ENCODE results near the gene IFI16. TPM values are rescaled to one million over a fixed set of nuclear protein-coding genes. Genes with fewer than 3 reads are reported as not detected.
"Not testable (repeated sequence)": the region's sequence is repeated elsewhere in the genome, so short reads cannot be mapped to it uniquely, and the experiment has no call there.

Gene IFI16
- total RNA-seq, 2 experiments from 2014 or later: 300 to 342 TPM

DNA sequence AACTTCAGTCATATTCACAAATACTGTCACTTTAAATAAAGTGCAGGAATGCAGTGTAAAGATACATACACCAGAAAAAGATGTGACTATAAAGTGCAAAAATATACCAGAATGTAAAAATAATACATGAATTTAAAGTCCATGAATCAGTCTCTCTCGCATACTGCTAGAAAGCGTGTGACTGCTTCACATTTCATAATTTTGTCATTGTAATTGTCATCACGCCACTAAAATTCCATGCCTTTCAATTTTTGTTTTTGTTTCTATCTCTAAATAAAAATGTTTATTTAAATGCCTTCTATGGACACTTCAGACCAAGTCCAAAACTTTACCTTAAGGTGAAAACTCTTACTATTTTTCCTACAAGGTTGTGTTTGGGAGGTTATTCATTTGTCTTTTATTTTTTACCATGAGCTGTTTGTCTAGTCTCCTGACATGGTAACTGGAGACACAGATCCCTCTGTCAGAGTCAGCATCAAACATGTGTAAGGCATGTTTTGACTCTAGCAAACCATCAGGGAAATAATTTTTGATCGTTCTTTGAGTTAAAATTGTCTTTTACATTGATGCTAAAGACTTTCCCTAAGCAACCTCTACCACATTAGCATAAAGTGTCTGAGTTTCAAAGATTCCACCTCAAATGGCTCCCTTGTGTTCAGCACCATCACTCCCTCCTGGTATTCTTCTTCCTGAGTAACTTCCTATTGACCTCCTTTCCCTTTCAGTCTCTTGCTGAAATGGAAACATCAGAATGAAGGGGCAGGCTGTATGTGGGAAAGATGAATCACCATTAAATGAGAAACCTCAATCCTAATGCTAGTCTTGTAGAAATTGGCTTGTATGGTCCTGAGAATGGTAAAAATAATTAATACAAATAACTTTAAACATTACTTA lies 80.8 kb downstream of the IFI16 start:
- DNase-seq: no peak
- Mint-ChIP-seq H3K27me3 (no peaks in the 10 kb centered on the region), H3K36me3 (ENCODE audit: low read depth) (no peaks in the 10 kb centered on the region), H3K9me3 (no peaks in the 10 kb centered on the region), H3K27ac (no peak overlapping the region), H3K4me1 (peaks cover 44% of the 10 kb centered on the region), H3K4me3 (no peak overlapping the region)
- POLR2A ChIA-PET: no interaction called here
- CTCF ChIA-PET: interaction anchor here (0.8 to 5.1 kb wide), 3 partner anchors 14 to 21 kb away, joined by 3 to 26 read pairs (median 8); partner anchors contain the start of gene AIM2

DNA sequence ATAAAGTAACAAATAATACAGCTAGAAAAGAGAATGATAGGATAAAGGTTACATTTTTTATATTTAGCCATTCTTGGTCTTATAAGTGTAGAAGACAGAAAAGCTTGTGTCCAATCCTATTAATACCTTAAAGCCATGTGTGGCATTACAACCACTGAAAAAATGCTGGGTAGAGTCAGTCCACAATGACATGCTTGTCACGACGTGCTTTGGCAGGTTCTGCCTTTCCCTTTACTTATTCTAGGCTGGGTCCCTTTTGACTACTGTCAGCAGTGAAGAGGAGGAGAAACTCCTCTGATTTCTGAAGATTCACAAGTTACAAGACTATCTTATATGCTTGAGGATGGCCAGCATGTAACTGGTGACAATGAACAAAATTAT lies 81.5 kb downstream of the IFI16 start:
- H3K27ac Mint-ChIP-seq: peak overlapping the region; percentile 0
- POLR2A ChIA-PET: no interaction called here

DNA sequence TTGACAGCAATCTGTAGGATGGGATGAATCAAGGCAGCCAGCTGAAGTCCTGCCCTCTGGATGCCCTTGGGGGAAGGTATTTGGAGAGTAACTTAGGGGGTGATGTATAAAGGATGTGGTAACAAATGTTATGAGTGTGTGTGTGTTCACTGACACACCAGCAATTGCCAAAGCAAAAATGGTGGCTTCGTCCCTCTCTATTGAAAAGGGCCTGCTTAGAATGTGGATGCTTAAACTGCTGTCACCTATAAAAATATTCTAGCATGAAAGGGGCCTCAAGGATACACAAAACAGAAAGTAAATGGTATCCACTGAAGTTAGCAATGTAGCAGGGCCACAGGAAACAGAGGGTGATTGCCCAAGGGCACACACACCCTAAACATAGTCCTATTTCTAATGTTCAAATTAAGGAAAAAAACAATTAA lies 81.9 kb downstream of the IFI16 start:
- H3K4me3 Mint-ChIP-seq: no peak overlapping the region

More for the DNA sequence above, 81.5 kb downstream of the IFI16 start:
- CTCF ChIA-PET: interaction anchor here (0.6 to 5.1 kb wide), 3 partner anchors 14 to 221 kb away, joined by 3 to 26 read pairs (median 3); partner anchors contain the start of gene AIM2
- Mint-ChIP-seq H3K4me1 (peaks cover 44% of the 10 kb centered on the region), H3K4me3 (no peak overlapping the region), H3K9me3 (no peaks in the 10 kb centered on the region), H3K27me3 (peaks cover 6% of the 10 kb centered on the region), H3K36me3 (ENCODE audit: low read depth) (no peaks in the 10 kb centered on the region)
- DNase-seq: no peak

DNA sequence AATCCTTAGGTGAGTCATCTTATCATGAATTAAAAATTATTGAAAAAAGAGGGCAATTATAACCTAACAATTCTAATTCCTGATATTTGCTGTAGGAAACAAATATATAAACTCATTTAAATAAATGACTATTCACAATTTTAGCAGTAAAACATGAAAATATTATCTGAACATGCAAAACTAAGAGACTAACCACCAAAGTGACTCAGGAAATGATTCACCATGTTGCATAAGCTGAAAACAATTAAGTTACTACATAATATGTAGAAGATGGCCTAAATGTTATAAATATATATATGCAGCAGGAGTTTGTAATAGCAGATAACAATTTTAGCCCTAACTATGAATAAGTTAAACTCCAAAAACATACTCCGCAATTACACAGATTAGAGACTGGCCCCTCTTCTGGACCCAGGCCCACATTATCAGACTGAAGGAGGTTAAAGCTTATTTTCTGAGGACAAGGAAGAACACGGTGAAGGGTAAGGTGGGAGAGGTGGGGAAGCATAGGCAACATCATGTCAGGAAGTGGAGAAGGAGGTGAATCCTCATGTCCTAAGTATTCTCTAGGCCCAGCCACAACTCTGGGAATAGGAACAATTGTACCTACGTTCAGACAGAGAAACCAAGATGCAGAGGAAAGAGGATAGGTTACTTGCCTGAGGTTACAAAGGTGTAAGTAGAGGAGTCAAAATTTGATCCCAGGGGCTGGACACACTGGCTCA lies 82.5 kb downstream of the IFI16 start:
- no peaks in the 10 kb centered on the region for H3K9me3 Mint-ChIP-seq
- ChIA-PET CTCF (interaction anchor here (0.6 to 5.1 kb wide), 2 partner anchors 15 to 220 kb away, joined by 3 to 26 read pairs; partner anchors contain the start of gene AIM2), POLR2A (interaction anchor here (0.9 kb wide), 1 partner anchor 15 kb away, joined by 4 read pairs; the partner anchor contains the start of gene AIM2)
- no peak for DNase-seq
- H3K4me1 Mint-ChIP-seq: peaks cover 42% of the 10 kb centered on the region
- H3K27ac Mint-ChIP-seq: peak overlapping the region; percentile 56
- H3K27me3 Mint-ChIP-seq: peaks cover 12% of the 10 kb centered on the region
- H3K4me3 Mint-ChIP-seq: no peak overlapping the region
- H3K36me3 Mint-ChIP-seq (ENCODE audit: low read depth): no peaks in the 10 kb centered on the region

More for the DNA sequence above, 81.9 kb downstream of the IFI16 start:
- Mint-ChIP-seq H3K9me3 (no peaks in the 10 kb centered on the region), H3K27ac (peak overlapping the region; percentile 0), H3K36me3 (ENCODE audit: low read depth) (no peaks in the 10 kb centered on the region), H3K4me1 (peaks cover 44% of the 10 kb centered on the region), H3K27me3 (peaks cover 9% of the 10 kb centered on the region)
- ChIA-PET CTCF (interaction anchor here (0.6 to 5.1 kb wide), 2 partner anchors 15 to 221 kb away, joined by 3 to 26 read pairs; partner anchors contain the start of gene AIM2), POLR2A (interaction anchor here (0.9 kb wide), 1 partner anchor 15 kb away, joined by 4 read pairs; the partner anchor contains the start of gene AIM2)
- DNase-seq: peak; percentile 14

DNA sequence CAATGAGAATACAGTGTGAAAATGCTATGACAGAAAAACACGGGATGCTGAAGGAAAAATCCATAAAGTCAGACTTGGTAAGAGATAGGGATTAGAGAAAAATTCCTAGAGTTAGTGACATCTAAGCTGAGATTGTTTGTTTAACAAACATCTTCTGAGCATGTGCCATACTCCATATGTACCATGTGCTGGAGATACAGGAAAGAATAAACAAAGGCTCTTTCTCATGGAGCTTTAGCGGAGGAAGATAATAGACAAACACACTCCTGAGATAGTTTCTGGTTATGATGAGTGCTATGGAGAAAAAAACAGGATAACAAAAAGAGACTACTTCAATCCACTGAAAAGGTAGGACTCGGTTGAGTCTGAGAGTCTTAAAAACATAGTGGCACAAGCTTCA lies 88.9 kb downstream of the IFI16 start:
- peaks cover 44% of the 10 kb centered on the region for H3K27me3 Mint-ChIP-seq
- no peak overlapping the region for H3K27ac Mint-ChIP-seq
- no peaks in the 10 kb centered on the region for H3K9me3 Mint-ChIP-seq
- H3K4me3 Mint-ChIP-seq: no peak overlapping the region
- CTCF ChIA-PET: interaction anchor here (0.6 to 1.3 kb wide), 3 partner anchors 9 to 67 kb away, joined by 3 to 4 read pairs (median 3); no protein-coding TSS in a partner anchor
- POLR2A ChIA-PET: no interaction called here
- no peaks in the 10 kb centered on the region for H3K36me3 Mint-ChIP-seq (ENCODE audit: low read depth)
- no peak for DNase-seq
- H3K4me1 Mint-ChIP-seq: no peaks in the 10 kb centered on the region

DNA sequence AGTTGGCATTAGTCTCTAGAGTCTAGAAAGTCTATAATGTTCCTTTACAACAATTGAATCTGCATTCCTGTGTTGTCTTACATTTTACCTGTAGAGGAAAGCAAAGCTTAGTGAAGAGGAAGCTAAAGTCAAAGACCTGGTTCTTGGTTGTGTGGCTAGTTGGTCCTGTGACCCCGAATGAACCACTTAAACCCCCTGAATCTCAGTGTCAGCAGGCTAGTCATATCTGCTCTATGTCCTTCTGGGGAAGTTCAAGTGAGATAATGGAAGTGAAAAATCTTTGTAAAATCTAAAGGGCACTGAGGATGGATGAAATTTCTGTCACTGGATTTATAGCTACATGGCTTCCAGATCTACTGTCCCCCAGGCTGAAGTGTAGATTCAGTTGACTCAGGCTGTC lies 90.9 kb downstream of the IFI16 start:
- Mint-ChIP-seq H3K27ac (no peak overlapping the region), H3K36me3 (ENCODE audit: low read depth) (no peaks in the 10 kb centered on the region), H3K4me1 (no peaks in the 10 kb centered on the region), H3K9me3 (no peaks in the 10 kb centered on the region), H3K4me3 (no peak overlapping the region), H3K27me3 (peaks cover 43% of the 10 kb centered on the region)
- ChIA-PET POLR2A (no interaction called here), CTCF (no interaction called here)
- DNase-seq: no peak

DNA sequence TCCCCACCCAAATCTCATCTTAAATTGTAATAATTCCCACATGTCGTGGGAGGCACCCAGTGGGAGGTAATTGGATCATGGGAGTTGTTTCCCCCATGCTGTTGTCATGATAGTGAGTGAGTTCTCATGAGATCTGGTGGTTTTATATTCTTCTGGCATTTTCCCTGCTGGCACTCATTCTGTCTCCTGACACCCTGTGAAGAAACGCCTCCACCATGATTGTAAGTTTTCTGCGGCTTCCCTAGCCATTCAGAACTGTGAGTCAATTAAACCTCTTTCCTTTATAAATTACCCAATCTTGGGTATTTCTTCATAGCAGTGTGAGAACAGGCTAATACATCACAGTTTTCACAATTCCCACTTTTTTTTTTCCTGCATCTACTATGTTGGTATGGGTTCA lies 93.3 kb downstream of the IFI16 start:
- H3K9me3 Mint-ChIP-seq; H3K36me3 Mint-ChIP-seq (ENCODE audit: low read depth); H3K4me1 Mint-ChIP-seq; CTCF ChIA-PET; H3K4me3 Mint-ChIP-seq; POLR2A ChIA-PET; DNase-seq; H3K27ac Mint-ChIP-seq: not testable (repeated sequence)
- H3K27me3 Mint-ChIP-seq: peaks cover 42% of the 10 kb centered on the region

Other genes starting within 250 kb of the IFI16 start
- not detected for gene OR6N1, start 237.7 kb upstream of the IFI16 start, total RNA-seq
- not detected for gene OR6N2, start 228.7 kb upstream of the IFI16 start, total RNA-seq
- not detected for gene MNDA, start 178.6 kb upstream of the IFI16 start, total RNA-seq
- gene PYHIN1, start 78.4 kb upstream of the IFI16 start, total RNA-seq: 10 to 100 TPM; 18.8 to 25.2 TPM
- 1 to 10 TPM; 4.2 to 5.7 TPM for gene AIM2, start 66.9 kb downstream of the IFI16 start, total RNA-seq
- not detected for gene CADM3, start 161.7 kb downstream of the IFI16 start, total RNA-seq
- not detected for gene ACKR1, start 195.0 kb downstream of the IFI16 start, total RNA-seq